G401.6 (cell line): ENCODE results near the gene CDR2L.
"Not testable (repeated sequence)": the region's sequence is repeated elsewhere in the genome, so short reads cannot be mapped to it uniquely, and the experiment has no call there.

Experiments used
- FAIRE-seq: peaks from 2 replicates; lab custom pipeline; 2012; peaks lifted over from hg19 to GRCh38; lab: Jason Lieb, UNC

The CDR2L gene

DNA sequence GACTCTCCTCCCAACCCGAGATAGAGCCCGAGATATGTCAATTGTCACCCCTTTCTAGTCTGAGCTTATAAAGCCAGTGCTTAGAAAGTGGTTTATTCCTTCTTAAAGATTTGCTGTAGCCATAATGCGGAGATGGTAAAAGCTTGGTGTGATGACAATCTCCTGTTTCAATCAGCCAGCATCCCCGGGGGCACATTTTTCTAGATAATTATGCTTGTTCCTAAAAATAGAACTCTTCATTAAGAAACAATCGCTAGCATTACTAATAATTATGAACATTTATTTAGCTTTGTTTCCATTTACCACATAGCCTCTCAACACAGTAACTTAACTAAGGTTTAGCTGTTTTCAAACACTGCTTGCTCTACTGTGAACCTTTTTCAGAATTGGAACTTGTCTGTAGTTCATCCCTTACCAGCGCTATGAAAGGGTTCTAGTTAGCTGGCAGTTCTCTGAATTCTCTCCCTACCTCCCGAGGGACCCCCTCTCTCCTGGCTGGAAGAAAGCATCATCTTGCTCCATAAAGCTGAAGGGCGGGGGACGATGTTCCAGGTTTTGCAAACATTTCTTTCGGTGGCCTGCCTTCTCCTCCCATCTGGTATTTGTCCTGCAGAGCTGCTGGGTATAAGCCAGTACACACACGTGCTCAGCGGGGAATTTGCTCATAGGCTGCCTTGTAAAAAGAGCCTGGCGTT is 24.1 kb downstream of the CDR2L start:
- FAIRE-seq = peak; percentile 91

DNA sequence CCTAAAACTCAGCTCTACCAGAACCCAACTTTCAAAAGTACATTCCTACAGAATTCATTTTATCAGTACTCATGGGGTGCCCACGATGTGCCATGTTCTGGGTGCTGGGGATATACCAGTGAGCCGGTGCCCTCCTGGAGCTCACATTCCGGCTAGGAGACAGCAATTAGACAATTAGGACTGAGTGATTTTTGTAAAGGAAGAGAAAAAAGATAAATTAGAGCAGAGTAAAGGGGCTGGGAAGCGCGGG is 24.6 kb downstream of the CDR2L start:
- FAIRE-seq = no peak

DNA sequence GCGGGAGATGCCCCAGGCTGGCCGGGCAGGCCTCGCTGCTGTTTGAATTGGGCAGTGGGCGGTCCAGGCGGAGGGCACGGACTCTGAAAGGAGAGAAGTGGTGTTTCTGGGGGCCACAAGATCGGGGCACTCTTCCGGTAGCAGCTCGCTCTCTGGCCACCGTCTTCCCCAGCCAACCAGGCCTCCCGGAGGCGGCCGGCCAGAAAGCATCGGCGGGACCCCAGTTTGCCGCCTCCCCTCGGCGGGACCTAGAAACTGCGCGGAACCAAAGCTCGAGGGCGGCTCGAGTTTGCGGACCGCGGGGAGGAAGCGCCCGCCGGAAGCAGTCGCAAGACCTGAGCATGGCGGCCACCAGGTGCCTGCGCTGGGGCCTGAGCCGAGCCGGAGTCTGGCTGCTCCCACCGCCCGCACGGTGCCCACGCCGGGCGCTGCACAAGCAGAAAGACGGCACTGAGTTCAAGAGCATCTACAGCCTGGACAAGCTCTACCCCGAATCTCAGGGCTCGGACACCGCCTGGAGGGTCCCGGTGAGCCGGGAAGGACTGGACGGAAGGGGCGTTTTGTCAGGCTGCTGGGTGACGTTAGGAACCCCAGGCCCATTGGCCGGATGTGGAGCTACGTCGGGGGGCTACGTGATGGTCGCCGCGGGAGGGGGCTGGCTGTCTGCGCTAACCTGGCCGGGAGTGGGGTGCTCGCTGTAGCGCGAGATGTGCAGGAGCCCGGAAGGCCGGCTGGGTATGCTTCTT is 25.1 kb downstream of the CDR2L start, which contains the start of gene MRPL58:
MRPL58 (plus strand) TSS at position 325 of the 746 bp plus-strand sequence; CDS start at position 342, 17 bp downstream.
- FAIRE-seq = no peak

DNA sequence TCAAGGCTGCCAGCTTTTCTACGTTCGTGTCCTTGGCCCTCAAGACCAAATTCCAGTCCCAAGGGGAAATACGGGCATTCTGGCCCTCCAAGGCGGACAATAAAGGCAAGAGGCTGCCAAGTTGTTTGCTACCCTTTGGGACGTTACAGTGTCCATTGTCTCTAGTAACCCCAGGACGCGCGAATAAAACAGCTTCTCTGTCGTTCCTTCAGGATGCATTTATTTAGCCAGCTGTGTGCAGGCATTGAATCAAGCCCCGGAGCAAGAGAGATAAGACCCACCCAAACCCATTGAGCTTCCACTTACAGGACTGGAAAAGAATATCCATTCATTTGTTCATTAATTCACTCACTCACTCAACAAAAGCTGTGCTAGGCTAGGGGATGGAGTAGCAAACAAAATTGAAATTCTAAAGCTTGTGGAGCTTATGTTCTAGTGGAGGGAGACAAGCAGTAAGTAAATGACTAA is 25.7 kb downstream of the CDR2L start:
- FAIRE-seq = no peak

DNA sequence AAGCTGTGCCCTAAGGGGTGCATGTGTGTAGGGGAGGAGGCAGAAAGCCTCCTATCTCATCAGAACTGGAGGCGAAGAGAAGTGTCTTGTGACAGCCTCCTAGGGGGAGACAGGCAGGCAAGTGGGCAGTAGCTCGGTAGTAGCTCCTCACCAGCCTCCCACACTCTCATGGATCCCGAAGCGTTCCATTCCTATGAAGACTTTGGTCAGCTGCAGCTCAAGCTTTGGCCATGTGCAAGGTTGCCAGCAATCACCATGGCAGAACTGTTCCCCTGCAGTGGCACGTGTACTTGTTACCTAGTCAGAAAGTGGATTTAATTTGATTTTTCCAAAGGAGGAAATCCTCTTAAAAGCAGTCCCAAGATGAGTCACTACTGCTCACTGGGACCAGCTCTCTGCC is 31.7 kb downstream of the CDR2L start:
- FAIRE-seq = no peak

DNA sequence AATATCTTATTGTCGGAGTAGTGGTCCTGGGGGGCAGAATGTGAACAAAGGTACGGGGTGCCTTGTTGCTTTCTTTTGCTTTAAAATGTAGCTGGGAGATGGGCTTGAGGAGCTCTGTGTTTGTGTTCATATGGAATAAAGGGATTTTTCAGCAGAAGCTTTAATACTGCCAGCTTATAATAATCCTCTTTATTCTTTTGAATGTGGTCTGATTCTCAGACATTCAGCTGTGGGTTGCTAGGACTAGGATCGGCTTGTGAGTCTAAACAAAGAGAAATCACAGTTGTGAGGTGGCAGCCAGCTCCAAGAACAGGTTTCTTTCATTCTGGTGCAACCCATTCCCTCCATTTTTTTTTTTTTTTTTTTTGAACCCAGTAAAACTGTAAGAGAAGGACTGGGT is 32.3 kb downstream of the CDR2L start:
- no peak for FAIRE-seq

DNA sequence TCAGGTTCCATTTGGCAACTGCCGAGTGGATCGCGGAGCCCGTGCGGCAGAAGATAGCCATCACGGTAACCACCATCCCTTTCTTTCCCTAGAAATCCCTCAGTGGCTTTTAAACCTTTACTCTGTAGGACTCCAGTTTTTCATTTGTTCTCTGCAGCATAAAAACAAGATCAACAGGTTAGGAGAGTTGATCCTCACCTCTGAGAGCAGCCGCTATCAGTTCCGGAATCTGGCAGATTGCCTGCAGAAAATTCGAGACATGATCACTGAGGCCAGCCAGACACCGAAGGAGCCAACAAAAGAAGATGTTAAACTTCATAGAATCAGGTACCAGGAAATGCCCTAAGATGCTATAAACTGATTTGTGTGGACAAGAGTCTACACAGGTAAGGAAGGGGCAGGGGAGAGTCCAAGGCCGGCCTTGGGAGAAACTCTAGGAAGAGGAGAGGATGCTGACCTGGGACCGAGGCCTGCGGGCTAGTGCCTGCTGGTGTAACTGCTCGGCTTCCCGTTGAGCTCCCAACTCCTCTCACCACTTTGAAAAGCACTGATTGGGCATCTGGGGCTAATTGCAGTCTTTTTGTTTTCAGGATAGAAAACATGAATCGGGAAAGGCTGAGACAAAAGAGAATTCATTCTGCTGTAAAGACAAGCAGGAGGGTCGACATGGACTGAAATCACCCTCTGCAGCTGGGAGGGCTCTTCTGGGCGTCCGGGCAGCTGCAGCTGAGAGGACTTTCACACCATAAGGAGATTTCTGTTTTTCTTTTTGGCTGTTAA is 33.1 kb downstream of the CDR2L start:
- no peak for FAIRE-seq

DNA sequence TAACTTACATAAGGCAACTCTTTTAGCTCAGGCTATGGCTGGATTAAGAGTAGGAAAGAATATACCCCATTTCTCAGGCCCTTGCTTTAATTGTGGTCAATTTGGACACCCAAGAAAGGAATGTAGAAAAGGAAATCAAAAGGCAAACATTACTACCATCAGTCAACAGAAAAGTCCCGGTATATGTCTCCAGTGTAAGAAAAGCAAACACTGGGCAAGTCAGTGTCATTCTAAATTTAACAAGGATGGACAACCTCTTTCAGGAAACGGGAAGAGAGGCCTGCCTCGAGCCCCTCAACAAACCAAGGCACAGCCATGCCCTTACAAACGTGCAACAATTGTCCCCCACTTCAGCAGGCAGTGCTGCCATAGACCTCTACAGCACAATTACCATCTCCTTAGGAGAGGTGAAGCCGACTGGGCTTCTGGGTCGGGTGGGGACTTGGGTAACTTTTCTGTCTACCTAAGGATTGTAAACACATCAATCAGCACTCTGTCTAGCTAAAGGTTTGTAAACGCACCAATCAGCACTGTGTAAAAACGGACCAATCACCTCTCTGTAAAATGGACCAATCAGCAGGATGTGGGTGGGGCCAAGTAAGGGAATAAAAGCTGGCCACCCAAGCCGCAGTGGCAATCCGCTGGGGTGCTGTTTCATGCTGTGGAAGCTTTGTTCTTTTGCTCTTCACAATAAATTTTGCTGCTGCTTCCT is 37.4 kb downstream of the CDR2L start:
- no peak for FAIRE-seq

DNA sequence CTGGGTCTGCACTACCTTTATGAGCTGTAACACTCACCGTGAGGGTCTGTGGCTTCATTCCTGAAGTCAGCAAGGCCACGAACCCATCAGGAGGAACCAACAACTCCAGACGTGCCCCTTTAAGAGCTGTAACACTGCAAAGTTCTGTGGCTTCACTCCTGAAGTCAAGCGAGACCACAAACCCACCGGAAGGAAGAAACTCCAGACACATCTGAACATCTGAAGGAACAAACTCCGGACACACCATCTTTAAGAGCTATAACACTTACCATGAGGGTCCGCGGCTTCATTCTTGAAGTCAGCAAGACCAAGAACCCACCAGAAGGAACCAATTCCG is 37.9 kb downstream of the CDR2L start:
- not testable (repeated sequence) for FAIRE-seq

DNA sequence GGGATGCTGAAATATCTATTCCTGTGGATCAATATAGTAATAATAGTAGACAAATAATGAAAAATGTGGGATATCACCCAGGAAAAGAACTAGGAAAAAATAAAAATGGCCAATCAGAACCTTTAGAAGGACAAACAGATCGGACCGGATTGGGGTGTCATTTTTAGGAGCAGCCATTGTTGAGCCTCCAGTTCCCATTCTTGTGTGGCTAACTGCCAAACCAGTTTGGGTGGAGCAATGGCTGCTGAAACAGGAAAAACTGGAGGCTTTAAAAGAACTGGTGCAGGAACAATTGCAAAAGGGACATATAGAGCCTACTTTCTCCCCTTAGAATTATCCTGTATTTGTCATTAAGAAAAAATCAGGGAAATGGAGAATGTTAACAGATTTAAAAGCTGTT is 39.2 kb downstream of the CDR2L start:
- not testable (repeated sequence) for FAIRE-seq

DNA sequence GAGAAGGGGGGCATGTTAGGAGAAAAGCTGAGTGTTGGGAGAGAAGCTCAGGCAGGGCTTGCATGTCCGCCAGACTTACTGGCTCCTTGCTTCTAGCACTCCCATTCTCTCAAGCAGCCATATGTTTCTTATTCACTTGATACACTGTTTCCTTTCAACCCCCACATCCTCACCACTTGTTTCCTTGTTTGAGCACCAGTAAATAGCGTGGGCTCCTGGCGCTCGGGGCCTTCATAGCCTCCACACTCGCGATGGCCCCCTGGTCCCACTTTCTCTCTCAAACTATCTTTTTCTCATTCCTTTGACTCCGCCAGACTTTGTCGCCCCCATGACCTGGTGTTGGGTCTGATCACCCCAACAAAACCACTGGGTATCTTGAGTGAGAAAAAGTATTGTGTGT is 42.7 kb downstream of the CDR2L start:
- FAIRE-seq = no peak

DNA sequence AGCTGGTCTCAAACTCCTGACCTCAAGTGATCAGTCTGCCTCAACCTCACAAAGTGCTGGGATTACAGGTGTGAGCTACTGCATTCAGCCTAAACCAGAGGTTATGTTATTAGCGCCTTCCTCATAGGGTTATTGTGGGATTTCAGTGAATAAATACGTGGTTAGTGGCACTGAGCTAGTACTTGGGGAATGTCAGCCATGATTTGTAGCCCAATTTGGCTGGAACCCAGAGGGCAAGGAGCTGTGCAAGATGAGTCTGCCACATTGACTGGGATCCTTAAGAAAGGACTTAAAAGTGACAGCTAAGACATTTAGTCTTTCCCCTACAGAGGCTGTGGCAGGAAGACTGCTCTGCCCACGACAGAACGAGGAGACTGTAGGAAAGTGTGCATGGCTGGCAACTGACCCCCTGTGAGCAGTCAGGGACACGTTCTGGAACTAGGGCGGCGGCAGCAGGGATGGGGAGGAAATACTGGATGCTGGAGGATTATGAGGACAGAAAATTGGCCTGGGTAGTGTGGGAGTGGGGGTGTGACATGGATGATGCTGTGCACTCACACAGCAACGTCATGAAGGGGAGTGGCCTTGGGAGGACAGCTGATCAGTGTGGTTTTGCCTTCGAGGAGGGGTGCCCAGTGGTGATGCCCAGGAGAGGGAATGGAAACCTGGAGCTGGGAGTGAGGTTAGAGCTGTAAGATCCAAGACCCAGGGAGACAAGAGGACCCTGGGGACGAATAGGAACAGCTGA is 44.7 kb downstream of the CDR2L start:
- FAIRE-seq = no peak

DNA sequence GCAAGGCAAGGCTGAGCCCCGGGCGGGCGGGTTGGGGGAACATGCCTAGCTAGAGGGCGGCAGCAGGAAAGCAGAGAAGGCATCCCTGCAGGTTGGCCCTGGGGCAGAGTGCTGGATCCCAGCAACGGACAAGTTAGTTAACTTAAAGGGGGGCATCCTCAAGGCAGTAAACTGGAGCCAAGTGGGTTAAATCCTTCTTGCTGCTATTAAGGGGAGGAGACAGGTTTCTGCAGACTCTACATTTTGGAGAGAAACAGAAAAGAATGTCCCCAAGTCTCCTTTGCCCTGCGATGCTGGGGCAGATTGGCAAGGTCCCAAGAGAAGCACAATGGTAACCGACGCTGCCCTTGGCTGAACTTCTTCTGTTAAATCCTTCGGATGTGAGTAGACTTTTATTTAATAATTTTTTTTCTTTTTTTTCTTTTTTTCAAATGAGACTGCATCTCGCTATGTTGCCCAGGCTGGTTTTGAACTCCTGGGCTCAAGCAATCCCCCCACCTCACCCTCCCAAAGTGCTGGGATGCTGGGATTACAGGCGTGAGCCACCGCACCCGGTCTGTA is 45.4 kb downstream of the CDR2L start:
- no peak for FAIRE-seq

DNA sequence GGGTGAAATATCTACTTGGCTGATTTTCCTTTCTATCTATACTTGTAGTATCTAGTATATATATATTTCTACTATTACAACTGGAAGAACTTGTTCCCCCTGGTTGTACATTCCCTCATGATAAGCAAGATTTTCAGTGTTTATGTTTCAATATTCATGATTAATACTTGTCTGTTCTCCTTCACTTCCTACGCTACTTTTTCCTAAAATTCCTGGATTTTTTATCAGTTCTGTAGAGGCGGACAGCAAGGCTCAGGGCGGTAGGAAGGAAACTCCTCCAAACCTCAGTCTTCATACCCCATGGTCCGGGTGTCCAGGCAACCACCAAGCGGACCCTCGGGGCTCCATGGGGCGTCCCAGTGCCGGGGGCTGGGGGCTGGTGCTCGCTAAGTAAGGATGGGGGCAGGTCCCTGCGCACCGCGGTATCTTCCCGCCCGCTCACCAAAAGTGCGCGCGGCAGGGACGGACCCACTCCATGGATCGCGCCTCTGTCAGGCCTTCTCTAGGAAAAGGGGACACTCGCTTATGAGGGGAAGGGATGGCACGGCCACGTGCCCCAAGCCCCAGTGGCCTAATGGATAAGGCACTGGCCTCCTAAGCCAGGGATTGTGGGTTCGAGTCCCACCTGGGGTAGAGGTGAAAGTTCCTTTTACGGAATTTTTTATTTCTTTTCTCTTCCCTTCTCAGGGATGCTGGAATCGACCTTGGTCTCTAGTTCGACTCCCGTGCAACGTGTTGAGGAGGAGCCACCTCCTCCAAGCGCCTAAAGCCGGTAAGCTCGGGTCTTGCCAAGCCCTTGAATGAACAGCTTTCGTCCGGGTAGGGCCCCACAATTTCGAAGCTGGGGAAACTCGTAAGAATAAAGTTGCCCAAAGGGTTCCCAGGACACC is 46.2 kb downstream of the CDR2L start:
- peak; percentile 92 for FAIRE-seq

DNA sequence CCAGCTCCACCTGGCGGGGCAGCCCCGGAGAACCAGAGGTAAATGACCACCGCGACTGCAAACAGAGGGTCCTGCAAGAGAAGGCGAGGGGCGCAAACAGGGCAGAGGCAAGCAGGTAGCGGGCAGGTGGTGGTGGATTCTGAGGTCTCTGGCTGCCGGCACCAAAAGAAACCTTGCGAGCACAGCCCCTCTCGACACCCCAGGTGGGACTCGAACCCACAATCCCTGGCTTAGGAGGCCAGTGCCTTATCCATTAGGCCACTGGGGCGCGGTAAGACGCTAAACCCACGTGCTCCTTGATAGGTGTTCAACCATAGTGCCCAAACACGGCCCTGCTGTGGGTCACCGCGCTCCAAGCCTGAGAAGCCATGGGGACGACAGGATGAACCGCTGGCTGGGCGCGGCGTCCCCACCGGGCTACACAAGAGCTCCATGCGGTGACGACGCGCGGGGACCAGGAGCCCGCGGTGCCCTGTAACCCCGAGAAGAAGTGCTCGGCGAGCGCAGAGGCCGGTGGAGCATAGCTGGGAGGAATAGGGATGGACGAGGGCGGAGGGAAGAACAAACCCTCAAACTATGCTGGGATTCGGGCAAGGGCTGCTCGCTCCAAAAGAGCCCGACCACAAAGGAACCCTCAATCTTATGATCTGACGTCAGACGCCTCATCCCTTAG is 46.9 kb downstream of the CDR2L start:
- FAIRE-seq = no peak

DNA sequence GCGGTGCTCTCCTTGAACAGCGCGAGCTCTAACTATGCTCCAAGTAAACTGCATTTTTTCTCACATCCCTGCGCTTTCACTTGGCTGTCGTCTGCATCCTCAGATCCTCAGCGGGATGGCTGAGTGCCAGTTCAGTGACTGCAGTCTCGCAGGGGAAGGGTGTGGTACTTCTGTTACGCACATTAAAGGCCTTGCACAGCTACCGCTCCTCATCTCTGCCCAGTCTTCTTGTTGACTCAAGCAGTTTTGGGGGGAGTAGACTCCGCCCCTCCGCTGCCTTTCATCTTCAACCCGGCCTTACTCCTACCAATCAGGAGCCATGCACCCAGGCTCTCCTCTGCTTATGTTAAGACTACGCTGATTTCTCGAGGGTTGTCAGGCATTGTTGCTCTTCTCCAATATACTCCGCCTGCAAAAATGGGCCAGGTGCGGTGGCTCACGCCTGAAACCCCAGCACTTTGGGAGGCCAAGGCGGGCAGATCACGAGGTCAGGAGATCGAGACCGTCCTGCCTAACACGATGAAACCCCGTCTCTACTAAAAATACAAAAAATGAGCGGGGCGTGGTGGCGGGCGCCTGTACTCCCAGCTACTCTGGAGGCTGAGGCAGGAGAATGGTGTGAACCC is 49.3 kb downstream of the CDR2L start:
- no peak for FAIRE-seq

DNA sequence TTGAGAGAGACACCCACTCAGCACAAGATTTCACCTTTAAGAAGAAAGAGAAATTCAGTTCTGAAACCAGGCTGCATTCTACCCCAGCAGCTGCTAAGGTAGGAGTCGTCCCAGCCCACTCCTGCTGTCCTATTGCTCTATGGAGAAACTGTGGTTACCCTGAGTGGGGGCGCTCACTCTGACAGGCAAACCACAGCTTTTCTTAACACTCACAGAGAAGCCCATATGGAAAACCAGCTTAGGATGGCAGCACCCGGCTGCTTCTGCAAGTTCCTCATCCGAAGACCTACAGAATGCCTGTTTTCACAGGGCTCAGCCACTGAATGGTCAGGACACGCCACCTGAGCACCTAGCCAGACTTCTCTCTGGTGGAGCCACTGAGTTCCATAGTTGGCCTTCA is 51.8 kb downstream of the CDR2L start:
- FAIRE-seq = no peak

DNA sequence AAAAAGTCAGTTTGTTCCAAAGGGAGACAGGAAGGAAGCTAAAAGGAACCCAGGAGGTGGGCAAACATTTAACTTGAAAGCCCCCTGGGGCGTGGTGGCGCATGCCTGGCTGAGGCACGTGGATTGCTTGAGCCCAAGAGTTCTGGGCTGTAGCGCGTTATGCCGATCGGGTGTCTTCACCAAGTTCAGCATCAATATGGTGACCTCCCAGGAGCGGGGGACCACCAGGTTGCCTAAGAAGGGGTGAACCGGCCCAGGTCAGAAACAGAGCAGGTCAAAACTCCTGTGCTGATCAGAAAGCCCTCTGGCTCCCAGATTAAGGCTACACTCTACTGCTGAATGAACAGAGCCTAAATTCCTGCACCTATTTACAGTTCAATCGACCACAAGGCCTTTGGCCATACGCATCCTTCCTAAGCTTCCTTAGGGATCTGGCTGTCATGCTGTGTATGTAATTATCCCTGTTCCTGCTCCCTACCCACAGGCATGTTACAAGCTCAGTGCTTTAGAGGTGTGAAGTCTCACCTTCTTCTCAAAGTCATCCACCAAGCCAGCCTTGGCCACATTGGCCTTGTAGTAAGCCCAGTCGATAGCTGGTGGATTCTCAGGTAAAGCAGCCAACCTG is 54.3 kb downstream of the CDR2L start:
- no peak for FAIRE-seq

DNA sequence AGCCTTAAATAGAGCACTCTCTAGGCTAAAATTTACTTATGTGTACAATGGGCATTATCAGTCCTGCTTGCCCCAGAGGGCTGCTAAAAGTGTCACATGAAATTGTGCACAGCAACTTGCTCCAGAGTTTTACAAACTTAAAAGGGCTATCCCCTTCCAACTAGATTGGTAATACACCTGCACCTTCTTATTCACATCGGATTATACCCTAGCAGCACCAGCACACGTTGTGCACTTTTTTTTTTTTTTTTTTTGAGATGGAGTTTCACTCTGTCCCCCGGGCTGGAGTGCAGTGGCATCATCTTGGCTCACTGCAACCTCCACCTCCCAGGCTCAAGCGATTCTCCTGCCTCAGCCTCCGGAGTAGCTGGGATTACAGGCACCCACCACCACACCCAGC is 56.4 kb downstream of the CDR2L start:
- not testable (repeated sequence) for FAIRE-seq
